NCI-H526 (cell line): Measurements from ENCODE around the gene BASP1.
"Not testable (repeated sequence)": the region's sequence is repeated elsewhere in the genome, so short reads cannot be mapped to it uniquely, and the experiment has no call there.

Experiments used
- DNase-seq, 2 experiments: peaks; one replicate each; lab custom pipeline; 2025; lab: John Stamatoyannopoulos, UW

Gene BASP1

DNA sequence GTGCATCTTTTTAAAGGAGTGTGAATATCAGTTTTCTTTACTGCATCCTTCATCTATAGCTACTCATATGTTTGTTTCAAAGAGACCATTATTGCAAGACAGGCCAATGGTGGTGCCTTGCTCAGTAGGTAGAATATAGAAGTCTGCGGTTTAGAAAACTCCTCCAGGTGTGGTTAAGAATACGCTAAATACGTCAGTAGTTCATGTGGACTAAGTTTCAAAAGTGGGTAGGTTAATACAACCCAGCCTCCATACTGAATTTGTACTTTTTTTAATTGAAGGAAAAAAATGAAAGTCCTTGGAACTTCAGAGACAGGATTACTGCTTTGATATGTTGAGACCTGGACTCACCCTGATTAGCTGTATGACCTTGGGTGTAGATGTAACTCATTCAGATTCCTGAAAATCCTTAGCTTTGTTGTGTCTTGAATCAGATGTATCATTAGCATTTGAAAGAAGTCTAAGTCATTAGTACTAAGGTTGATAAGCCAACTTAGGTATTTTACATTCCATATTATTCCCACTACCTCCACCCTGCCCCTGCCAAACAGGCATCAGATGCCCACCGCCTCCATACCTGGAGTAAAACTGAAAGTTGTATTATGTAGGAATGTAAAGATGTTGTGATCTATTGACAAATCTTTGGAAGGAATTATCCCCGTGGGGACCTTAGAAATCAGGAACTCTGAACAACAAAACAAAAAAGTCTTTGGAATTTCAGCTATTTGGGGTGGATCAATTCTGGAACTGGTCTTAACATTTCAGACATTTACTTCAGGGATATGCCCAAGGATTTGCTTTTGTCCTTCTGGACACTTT, 6.1 kb downstream of the BASP1 start:
- DNase-seq = no peak

- no peak for DNase-seq
Observed at GRCh38 chr5:17224858-17225511, 7.6 kb downstream of the BASP1 start.

DNA sequence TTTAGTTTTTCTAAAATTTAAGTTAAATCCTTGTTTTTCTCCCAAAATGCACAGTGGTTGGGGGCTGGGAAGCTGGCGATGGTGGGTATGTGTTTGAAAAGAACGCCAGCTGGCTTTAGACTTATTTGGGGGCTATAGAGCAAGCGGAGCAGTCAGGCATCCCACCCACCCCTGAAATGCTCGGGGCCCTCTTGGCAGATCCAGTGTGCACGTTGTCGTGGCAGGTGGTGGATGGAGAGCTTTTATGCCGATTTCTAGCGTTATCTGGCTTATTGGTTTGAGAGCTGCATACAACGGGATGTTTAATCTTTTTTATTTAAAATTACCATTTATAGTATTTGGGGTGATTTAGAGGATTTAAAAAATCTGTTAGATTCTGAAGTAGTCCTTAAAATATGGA, 8.1 kb downstream of the BASP1 start:
- DNase-seq = no peak

GRCh38 chr5:17227868-17228267, 10.4 kb downstream of the BASP1 start:
- DNase-seq = no peak

- peak; percentile 26 to 67 for DNase-seq
Observed at GRCh38 chr5:17228821-17229291, 11.4 kb downstream of the BASP1 start.

GRCh38 chr5:17229313-17229712, 11.9 kb downstream of the BASP1 start:
- DNase-seq = no peak

- DNase-seq = no peak
Observed at GRCh38 chr5:17230191-17230590, 12.8 kb downstream of the BASP1 start.

DNA sequence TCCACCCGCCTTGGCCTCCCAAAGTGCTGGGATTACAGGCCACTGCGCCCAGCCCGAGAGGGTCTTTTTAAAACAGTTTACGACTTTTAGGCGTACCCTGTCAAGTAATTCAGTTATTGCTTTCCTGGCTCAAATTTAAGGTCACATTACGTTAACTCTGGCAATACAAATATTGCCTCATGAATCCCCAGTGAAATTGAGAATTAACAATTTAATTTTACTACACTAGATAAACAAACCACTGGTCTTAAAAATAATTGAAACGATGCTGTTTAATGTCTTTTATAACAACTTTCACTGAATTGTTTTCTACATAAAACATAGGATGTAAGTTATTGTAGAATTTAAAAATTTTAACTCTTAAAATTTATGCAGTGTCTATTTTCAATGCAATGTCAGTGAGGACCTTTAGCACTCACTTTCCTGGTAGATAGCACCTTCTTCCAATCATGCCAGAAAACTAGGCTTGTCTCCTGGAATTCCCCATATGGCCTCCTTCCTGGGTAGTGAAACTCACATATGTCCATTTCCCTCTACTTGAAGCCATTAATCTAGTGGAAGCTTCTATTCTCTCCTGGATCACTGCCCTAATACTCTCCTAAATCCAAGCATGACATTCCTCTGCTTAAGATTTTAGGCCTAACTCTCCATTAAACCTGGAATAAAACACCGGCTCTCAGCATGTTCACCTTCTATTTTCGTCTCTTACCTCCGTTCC, 13.5 kb downstream of the BASP1 start:
- no peak for DNase-seq

- no peak for DNase-seq
Observed at GRCh38 chr5:17232405-17232804, 15.0 kb downstream of the BASP1 start.

DNA sequence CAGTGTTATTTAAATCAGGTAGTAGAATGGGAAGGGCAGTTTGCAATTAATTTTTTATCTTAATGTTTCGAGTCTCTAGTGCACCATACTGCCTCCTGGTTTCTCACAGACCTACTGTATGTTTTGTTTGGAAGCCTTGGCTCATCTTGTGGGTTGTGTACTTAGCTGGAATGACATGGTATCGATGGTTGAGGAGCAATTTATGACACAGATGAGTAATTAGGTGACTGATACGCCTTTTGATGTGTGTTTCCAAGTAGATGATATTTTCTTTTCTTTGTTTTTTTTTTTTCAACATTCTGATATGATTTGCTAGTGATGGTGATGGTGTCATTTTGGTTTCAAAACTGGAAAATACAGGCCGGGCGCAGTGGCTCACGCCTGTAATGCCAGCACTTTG, 16.1 kb downstream of the BASP1 start:
- no peak for DNase-seq

GRCh38 chr5:17234374-17234773, 16.9 kb downstream of the BASP1 start:
- no peak for DNase-seq

DNA sequence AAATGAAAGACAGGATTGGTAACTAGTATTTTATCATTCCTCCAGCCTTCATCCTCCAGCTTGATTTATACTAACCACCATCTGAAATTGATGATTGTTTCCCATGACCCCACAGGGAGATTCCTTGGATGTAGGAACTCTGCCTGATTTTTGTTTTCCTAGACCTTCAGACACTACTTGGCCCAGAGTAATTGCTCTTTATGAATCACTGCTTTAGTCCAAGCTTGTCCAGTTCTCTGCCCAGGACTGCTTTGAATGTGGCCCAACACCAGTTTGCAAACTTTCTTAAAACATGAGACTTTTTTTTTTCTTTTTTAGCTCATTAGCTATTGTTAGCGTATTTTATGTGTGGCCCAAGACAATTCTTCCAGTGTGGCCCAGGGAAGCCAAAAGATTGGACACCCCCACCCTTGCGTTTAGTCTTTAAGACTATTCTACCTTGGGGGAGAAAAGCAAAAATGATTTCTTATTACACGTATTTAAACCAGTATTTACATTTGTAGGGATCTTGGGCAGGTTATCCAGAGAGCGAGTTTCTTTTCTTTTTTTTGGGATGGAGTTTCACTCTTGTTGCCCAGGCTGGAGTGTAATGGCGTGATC, 18.4 kb downstream of the BASP1 start:
- no peak for DNase-seq

DNA sequence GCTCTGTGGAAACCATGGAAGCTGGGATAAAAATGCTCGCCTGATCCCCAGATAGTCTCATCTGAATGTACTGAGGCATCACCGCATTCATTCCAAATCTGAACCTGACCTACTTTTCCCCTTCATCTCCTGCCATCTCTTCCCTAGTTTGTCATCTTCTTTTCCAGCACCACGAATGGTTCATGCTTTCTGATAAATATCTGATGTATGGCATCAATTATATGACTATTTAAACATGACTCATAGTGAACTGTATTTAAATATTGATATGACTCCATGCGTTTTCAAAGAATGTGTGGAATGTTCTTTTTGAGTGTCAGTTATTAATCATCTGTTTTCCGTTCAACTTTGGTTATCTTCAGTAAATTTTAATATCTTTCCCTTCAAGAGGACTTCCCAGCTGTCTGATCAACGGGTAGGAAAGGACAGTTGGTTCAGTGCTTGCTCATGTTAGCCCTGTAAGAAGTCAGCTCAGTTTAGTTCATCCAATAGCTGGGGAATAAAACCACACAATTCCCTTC, 21.1 kb downstream of the BASP1 start:
- DNase-seq = no peak

GRCh38 chr5:17239953-17240352, 22.5 kb downstream of the BASP1 start:
- no peak for DNase-seq

DNA sequence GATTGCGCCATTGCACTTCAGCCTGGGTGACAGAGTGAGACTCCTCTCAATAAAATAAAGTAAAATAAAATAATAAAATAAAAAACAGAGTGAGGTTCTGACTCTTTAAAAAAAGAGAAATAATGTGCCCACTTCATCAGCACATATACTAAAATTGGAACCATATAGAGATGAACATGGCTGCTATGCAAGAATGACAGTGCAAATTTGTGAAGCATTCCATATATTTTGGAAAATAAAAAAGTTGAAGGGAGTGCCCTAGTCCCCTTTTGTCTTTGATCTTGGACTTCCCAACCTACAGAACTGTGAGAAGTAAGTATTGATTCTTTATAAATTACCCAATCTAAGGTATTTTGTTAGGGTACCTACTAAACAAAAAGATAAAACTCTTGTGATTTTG, 23.1 kb downstream of the BASP1 start:
- no peak for DNase-seq

DNA sequence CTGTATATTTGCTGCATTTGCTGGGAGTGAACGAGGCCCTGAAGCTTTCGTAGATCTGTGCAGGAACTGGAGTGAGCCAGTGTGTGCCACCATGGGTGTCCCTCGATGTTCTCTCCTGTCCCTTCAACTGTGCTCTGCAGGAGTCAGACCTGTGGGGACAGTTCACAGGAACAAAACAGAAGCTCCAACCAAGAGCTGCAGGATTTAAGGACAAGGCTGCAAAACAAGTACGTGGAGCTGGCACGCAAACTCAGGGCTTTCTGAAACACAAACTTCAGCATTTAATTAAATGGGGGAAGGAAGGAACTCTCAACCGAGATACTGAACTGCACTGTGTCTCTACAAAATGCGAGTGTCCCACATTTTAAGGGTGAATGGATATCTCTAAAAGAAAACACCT, 24.2 kb downstream of the BASP1 start:
- no peak for DNase-seq

DNA sequence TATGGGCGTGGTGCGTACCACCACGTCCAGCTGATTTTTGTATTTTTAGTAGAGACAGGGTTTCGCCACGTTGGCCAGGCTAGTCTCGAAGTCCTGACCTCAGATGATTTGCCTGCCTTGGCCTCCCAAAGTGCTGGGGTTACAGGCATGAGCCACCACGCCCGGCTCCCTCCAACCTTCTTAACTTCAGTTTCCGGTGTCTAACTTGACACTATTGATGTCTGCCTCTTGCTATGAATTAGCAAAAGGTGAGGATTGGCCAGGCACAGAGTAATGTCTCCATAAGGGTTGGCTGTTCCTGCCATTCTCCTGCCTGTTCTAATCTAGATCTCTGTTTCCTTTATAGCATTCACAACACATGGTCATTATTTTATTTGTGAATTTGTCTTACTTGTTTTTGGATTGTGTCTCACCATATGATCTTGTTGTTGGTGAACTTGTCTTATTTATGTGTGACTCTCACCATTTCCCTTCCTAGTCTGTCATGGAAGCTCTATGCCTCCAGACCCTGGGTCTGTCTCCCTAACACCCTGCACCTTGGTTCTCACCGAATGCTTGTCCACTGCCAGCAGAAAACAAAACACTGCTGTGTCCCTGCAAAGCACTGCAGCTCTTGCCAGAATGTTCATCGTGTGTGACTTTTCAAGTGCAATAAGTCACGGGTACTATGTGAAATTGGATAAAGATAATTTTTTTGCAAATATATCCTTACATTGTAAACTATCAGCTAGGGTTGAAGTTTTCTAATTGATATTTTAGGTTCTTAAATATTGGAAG, 26.0 kb downstream of the BASP1 start:
- DNase-seq = no peak

- no peak for DNase-seq
Observed at GRCh38 chr5:17249029-17249634, 31.7 kb downstream of the BASP1 start.

- DNase-seq = not testable (repeated sequence)
Observed at GRCh38 chr5:17249841-17250240, 32.4 kb downstream of the BASP1 start.

DNA sequence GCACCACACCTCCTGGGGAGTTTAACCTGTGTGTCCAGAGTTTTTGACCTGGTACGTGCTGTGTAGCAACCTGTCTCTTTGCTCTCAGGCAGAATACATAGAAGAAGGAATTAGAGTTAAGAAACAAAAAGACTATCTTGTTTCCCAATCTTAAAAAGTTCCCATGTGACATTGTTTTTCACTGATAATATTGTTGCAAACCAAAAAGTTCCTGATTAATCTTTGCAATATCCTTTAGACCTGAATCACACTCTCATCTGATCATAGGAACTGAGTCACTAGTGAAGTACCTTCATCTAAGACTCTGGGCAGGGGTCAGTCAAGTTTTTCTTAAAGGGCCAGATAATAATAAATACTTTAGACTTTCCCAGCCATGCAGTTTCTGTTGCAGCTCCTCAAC, 35.1 kb downstream of the BASP1 start:
- no peak for DNase-seq

DNA sequence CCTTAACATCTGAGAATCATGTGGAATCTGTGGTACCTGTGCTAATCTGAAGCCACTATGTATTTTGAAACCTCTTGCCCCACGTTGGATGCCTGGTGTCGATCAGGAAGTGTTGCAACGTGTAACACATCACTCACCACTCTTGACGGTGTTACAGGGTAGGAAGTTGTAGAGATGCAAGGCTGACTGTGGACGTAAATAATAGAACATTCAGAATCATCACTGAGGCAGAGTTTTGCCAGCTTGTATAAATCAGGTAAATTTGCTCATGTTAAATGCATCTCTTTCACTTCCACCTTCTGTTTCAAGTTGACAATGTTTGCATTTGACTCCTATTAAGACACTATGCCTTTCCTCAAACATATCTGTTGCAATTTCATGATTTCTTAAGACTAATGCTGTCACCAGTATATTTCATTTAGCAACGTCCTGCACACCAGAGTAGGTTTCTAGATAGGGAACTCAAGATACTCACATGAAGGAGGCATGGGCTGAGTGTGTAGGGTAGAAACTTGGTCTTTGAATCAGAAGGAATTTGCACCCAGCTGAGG, 38.1 kb downstream of the BASP1 start:
- no peak for DNase-seq
